Measurements from ENCODE around the gene TEKT3. TPM values are rescaled to one million over a fixed set of nuclear protein-coding genes. Genes with fewer than 3 reads are reported as not detected.

The TEKT3 gene
- total and polyA plus RNA-seq, 9 of the 15 experiments (the other 6 are each of a cell fraction or from before 2014, with no cell fraction given) = not detected

GRCh38 chr17:15366026-15366425 lies 24.6 kb upstream of the TEKT3 start (continued):
- TF ChIP-seq THAP12 (CRISPR knock-in tag; IDR thresholded peaks at IDR 0.05) = no peak
- TF ChIP-seq TFAP4 (CRISPR knock-in tag; IDR thresholded peaks at IDR 0.05; ENCODE audit: borderline replicate concordance) = no peak
- TF ChIP-seq MLLT1 (IDR thresholded peaks at IDR 0.05) = no peak
- no peak for TF ChIP-seq CXXC5 (CRISPR knock-in tag; IDR thresholded peaks at IDR 0.05)
- TF ChIP-seq NFIC (IDR thresholded peaks at IDR 0.05) = no peak
- TF ChIP-seq MYNN (IDR thresholded peaks at IDR 0.05) = no peak
- TF ChIP-seq MYNN (CRISPR knock-in tag; IDR thresholded peaks at IDR 0.05) = no peak
- TF ChIP-seq LEF1 (IDR thresholded peaks at IDR 0.05) = no peak
- no peak for TF ChIP-seq NBN (IDR thresholded peaks at IDR 0.05; ENCODE audit: low read depth)
- TF ChIP-seq ZC3H11A (IDR thresholded peaks at IDR 0.05; ENCODE audit: low read depth, low read length) = no peak
- no peak for TF ChIP-seq ZNF277 (CRISPR knock-in tag; IDR thresholded peaks at IDR 0.05; ENCODE audit: borderline replicate concordance)
- no peak for TF ChIP-seq ZNF707 (CRISPR knock-in tag; conservative IDR thresholded peaks at IDR 0.05)

Measured in K562 (cell line).